Fibroblast of villous mesenchyme (primary cell): ENCODE results near the gene OXSR1. TPM values are rescaled to one million over a fixed set of nuclear protein-coding genes. Genes with fewer than 3 reads are reported as not detected.

Experiments
- DNase-seq: peaks from one replicate; pipeline ENCODE4 v3.0.0-alpha.2; 2010; ENCODE audit warnings: low read depth
- H3K4me3 ChIP-seq: 2 replicates; pipeline ENCODE4 v1.5.1; 2011; ENCODE audit warnings: low read depth, mild to moderate bottlenecking, low read length
- CTCF ChIP-seq: IDR thresholded peaks from 2 replicates; pipeline ENCODE4 v1.5.1; 2012; ENCODE audit warnings: low read depth, mild to moderate bottlenecking, low read length; ENCODE audit not compliant: insufficient read depth
- total RNA-seq: library from RNA; depleted of rRNA; stranded (reverse); fragments of >200 nt; gene quantifications from 2 replicates; pipeline ENCODE4 v1.2.3, GENCODE V29; 2012

The OXSR1 gene
- total RNA-seq = 42.2 and 68.2 TPM in 2 replicates

DNA sequence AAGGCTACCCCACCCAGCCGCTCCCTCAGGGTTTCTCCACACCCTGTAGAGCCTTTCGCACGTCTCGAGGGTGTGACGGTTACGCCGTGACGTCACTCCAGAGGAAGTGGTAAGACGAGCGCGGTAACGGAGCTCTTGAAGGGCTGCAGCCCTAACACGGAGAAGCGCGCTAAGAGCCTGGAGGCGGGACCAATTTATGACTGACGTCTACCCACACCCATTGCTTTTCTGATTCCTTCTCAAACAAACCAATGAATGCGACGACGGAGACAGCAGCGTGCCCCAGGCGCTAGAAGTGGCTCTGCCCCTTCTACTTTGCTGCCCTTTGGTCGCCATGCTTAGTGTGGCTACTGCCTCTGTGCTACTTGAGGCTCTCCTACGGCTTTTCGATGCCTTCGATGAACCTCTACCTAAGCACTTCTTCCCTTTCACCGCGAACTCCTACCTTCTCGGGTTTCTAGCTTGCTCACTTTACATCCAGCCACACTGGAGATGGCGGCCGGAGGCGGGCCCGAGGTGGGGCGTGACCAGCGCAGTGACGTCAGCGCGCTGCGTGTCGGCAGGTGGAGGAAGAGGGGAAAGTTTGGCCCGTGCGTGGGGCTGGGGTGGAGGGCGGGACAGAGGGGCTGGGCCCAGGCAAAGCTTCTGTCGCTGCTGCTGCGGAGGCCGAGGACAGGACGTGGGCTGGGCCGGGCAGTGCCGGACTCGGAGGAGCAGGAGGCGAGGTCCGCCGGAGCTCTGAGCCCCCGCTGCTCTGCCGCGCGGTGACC is at the start of gene OXSR1:
OXSR1 (plus strand) TSS at position 586 of the 770 bp plus-strand sequence. CDS start 340 bp downstream, outside the sequence.
- H3K4me3 ChIP-seq = peak within 1 kb of the TSS; percentile 87
- peak; percentile 100 for DNase-seq
- no peak for TF ChIP-seq CTCF

DNA sequence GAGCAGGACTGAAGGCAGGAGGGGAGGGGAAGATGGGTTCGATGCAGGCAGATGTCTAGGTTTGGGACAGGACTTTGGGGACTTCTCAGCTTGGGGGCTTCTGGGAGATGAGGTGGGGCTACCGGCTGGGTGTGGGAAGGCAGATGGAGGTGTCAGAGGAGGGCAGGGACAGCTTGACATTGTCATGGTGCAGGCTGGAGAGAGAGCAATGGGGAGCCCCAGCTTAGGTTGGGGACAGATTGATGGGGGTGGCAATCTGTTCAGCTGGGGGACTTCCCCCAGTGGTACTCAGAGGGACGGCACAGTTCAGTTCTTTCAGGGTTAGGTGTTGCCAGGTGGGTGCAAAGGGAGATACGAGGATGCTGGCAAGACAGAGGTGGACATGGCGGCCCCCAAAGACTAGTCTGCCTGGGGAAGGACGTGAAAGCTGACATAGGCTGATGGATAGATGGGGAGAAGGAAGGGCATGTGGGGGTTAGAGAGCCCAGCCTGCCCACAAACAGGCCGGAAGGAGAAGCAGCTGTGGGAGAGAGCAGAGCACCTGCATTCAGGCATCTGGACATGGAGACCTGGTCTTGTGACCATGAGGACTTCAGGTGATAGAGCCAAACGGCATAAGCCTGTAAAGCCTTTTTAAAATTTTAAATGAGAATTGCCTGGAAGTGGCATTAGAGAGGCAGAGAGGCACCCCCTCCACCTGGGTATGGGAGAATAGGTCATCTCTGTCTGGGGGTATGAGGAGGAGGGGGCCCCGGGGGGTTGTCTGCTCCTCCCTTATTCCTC is 49.5 kb upstream of the OXSR1 start:
- H3K4me3 ChIP-seq = no peak overlapping the region
- DNase-seq = no peak
- TF ChIP-seq CTCF = no peak

DNA sequence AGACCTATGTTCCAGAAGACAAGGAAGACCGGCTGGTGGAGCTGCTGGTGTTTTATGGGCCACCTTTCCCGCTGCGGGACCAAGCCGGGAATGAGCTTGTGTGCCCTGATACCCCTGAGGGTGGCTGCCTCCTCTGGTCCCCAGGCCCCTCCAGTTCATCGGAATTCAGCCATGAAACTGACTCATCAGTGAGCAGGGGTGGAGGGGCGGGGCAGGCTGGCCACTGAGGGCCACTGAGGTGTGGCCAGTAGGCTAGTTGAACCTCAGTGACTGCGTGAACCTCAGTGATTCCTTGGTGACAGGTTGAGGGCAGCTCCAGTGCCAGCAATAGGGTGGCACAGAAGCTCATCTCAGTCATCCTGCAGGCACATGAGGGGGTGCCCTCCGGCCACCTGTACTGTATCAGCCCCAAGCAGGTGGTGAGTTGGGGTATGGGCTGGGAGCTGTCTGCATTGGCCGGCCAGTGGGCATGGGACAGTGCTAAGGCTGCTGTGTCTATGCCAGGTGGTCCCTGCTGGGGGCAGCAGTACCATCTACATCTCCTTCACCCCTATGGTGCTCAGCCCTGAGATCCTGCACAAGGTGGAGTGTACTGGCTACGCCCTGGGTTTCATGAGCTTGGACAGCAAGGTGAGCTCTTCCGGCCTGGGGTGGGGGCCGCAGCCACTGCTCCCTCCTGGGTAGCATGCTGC is 48.7 kb upstream of the OXSR1 start:
- no peak for TF ChIP-seq CTCF
- no peak overlapping the region for H3K4me3 ChIP-seq
- no peak for DNase-seq

DNA sequence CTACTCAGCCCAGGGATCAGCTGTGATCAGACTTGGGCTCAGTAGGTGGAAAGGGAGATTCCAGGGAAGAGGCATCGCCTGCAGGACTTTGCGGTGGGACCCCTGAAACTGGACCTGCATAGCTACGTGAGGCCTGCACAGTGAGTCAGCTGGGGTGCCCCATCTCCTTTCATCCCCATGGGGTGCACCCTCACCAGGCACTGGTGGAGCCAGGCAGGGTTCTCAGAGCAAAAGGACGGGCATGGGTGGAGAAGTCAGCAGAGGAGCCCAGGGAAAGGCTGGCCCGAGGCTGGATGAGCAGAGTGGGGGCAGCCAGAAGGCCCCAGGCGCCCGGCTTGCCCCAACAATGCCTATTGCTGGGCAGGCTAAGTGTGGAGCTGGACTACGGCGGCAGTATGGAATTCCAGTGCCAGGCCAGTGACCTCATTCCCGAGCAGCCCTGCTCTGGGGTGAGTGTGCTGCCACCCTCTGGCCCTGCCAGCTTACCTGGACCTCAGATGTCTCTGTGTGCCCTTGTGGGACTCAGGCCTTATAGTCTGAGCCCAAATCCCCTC is 48.1 kb upstream of the OXSR1 start:
- H3K4me3 ChIP-seq = no peak overlapping the region
- no peak for DNase-seq
- no peak for TF ChIP-seq CTCF

- TF ChIP-seq CTCF = peak; percentile 83
- no peak overlapping the region for H3K4me3 ChIP-seq
- peak; percentile 53 for DNase-seq
Observed at GRCh38 chr3:38117748-38118420, 47.5 kb upstream of the OXSR1 start.
